Measurements from ENCODE around the gene SH3PXD2B.

- TF ChIP-seq, protein P1, sequence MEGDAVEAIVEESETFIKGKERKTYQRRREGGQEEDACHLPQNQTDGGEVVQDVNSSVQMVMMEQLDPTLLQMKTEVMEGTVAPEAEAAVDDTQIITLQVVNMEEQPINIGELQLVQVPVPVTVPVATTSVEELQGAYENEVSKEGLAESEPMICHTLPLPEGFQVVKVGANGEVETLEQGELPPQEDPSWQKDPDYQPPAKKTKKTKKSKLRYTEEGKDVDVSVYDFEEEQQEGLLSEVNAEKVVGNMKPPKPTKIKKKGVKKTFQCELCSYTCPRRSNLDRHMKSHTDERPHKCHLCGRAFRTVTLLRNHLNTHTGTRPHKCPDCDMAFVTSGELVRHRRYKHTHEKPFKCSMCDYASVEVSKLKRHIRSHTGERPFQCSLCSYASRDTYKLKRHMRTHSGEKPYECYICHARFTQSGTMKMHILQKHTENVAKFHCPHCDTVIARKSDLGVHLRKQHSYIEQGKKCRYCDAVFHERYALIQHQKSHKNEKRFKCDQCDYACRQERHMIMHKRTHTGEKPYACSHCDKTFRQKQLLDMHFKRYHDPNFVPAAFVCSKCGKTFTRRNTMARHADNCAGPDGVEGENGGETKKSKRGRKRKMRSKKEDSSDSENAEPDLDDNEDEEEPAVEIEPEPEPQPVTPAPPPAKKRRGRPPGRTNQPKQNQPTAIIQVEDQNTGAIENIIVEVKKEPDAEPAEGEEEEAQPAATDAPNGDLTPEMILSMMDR (IDR thresholded peaks at IDR 0.05): no peak
- TF ChIP-seq ZFX (IDR thresholded peaks at IDR 0.05; ENCODE audit: borderline replicate concordance): no peak
These were observed 142.7 kb downstream of the SH3PXD2B start for GRCh38 chr5:172311605-172312004.

Measured in 22Rv1 (cell line).